ENCODE data around the gene CHRNA4.
"Not testable (repeated sequence)": the region's sequence is repeated elsewhere in the genome, so short reads cannot be mapped to it uniquely, and the experiment has no call there.

Gene CHRNA4

DNA sequence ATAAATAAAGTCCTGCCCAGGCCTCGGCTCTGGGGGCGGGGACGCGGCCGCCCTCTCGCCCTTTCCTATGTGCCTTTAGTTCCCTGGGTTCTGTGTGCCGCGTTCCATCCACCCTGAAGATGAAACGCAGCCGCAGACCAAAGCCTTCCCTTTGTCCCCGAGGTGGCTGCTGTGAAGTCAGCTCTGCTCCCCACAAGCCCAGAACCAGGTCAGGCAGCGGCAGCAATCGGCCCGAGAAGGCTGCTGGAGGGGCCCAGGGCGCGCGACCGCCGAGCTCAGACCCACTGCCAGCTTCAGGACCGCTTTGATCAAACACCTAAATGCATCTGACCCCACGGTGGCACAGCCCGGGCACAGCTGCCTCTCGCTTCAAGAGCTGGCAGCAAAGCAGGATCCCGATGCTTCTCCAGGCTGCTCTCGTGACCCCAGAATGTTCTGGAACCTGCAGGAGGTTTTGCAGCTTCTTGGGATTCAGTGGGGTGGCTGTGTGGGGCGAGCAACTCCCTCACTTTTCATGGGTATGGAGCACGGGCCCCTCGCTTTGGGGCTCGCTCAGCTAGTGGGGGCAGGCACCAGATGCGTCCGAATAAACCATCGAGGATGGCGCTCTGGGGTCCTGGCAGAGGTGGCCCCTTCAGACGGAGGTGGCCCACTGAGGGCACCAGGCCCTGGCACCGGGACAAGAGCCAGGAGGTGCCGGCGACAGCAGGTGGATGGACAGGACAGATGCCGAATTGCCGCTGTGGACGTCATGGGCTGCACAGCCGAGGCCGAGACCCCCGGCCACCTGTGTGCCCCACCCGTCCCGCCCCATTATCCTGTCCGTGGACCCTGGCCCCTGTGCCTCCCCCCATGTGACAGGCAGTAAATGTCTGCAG is 13.0 kb downstream of the CHRNA4 start:
- no peak for DNase-seq

- no peak for DNase-seq
Measured at GRCh38 chr20:63347081-63347741, 13.9 kb downstream of the CHRNA4 start.

- no peak for DNase-seq
Measured at GRCh38 chr20:63346131-63347080, 14.7 kb downstream of the CHRNA4 start.

DNA sequence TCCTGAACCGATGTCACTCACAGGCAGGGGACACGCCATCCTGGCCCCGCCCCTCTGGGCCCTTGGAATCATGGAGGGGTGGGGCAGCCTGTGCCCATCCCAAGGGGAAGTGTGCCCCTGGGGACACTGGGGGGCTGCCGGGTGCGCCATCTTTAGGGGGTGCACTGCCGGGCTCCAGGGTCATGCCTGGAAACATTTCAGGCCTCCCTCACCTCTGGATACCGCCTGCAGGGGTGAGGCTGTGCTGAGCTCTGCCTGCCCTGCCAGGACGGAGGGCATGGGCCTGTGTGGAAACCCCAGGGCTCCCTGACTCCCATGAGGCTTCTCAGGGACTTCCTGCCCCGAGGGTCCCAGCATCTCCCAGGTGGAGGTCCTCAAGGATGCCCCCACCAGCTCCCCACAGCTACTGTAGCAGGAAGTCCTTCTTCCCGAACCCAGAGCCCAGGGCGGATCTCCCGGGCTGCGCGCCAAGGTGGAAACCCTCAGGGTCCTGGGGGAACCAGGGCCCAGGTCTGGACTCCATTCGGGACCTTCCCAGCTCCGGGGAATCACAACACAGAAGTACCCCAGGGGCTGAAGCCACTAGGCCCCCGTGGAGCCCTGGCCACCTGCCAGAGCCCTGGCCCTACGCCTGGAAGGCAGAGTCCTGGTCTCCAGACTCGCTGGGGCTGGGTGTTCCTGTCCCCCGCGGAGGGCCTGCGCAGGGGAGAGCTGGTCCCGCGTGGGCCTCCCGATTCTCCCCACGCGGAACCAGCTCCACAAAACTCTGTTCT is 15.6 kb downstream of the CHRNA4 start:
- DNase-seq, result no peak

DNA sequence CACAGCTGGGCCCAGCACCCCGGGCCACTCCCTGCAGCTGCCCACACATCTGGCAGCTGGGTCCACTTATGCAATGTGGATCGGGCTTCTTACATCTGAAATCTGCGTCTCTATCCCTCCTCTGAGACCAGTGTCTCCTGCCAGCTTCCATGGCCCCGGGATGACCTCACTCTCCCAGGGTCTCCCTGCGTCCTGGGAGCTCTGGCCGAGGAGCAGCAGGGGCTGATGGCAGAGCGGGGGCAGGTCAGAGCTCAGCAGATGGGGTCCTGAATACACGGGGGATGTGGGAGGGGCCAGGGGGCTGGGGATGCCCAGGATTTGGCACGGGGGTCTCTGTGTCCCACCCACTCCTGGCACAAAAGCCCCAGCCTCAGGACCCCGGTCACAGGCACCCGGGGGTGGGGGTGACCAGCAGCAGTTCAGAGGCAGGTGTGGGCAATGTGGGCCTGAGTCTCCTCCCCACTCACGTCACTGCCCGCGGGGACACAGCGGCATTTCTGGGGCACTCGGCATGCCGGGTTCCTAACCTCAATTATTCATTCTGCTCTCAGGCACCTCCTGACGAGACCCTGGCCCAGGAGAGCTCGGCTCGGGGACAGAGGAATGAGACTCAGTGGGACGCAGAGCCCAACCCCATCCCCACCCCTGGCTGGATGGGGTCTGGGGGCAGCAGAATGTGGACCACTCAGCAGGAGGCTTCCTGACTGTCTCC is 16.4 kb downstream of the CHRNA4 start:
- DNase-seq, result no peak

GRCh38 chr20:63343460-63344445 is 17.4 kb downstream of the CHRNA4 start:
- no peak for DNase-seq

DNA sequence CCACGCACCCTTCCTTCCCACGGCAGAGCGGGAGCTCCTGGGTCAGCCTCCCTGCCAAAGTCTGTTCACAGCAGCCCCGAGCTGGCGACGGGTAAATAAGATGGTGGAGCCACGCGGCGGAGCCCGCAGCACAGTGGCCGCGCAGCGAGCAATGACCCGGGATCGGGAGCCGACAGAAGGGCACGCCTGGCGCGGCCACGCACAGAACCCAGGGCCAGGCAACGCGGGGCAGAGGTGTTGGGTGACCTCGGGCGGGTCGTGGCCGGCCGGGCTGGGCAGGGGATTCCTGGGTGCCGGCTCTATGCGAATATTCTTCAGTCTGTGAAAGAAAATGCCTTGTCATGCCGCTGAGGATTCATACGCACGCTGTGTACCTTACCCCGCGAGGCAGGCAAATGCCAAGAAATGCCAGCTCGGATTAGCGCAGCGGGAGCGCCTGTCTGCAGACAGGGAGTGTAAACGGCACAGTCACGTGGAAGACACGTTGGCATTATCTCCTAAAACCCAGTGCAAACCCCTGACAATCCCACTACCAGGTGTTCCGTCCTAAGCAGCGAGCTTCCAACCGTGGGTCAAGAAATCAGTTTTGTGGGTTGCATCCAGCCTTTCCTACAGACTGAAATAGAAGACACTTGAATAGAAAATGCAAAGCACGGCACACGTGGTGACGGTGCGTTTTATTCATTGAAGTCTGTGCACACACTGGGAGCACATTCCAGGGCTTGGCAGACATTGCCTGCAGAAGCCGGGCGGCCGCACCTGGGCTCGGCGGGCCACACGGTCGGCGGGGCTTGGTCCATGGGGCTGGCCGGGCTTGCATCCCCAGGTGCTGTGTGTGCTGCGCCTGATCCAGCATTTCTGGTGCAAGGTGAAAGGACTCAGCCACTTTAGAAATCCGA is 18.3 kb downstream of the CHRNA4 start:
- no peak for DNase-seq

- not testable (repeated sequence) for DNase-seq
Measured at GRCh38 chr20:63340158-63340688, 20.9 kb downstream of the CHRNA4 start.

DNA sequence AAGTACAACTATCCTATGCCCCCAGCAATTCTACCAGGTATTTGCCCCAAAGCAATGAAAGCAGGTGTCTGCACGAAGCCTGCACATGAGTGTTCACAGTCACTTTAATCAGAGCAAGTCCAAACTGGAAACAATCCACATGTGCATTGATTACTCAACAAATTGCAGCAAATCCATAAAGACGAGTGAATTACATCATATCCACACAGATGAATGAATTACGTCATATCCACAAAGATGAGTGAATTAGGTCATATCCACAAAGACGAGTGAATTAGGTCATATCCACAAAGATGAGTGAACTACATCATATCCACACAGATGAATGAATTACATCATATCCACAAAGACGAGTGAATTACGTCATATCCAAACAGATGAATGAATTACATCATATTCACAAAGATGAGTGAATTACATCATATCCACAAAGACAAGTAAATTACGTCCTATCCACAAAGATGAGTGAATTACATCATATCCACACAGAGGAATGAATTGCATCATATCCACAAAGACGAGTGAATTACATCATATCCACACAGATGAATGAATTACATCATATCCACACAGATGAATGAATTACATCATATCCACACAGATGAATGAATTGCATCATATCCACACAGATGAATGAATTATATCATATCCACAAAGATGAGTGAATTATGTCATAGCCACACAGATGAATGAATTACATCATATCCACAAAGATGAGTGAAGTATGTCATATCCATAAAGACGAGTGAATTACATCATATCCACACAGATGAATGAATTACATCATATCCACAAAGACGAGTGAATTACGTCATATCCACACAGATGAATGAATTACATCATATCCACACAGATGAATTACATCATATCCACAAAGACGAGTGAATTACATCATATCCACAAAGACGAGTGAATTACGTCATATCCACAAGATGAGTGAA is 21.7 kb downstream of the CHRNA4 start:
- DNase-seq, result not testable (repeated sequence)

- DNase-seq, result no peak
Measured at GRCh38 chr20:63337786-63338420, 23.2 kb downstream of the CHRNA4 start.

GRCh38 chr20:63336232-63336752 is 24.9 kb downstream of the CHRNA4 start:
- no peak for DNase-seq

GRCh38 chr20:63335711-63336110 is 25.4 kb downstream of the CHRNA4 start:
- DNase-seq, result no peak

DNA sequence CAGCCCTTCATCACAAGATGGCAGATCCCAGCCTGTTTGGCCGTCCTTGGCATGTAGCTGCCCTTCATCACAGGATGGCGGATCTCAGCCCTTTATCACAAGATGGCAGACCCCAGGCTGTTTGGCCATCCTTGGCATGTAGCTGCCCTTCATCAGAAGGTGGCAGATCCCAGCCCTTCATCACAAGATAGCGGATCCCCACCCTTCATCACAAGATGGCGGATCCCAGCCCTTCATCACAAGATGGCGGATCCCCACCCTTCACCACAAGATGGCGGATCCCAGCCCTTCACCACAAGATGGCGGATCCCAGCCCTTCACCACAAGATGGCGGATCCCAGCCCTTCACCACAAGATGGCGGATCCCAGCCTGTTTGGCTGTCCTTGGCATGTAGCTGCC is 26.1 kb downstream of the CHRNA4 start:
- not testable (repeated sequence) for DNase-seq

GRCh38 chr20:63334356-63334755 is 26.8 kb downstream of the CHRNA4 start:
- DNase-seq, result no peak

DNA sequence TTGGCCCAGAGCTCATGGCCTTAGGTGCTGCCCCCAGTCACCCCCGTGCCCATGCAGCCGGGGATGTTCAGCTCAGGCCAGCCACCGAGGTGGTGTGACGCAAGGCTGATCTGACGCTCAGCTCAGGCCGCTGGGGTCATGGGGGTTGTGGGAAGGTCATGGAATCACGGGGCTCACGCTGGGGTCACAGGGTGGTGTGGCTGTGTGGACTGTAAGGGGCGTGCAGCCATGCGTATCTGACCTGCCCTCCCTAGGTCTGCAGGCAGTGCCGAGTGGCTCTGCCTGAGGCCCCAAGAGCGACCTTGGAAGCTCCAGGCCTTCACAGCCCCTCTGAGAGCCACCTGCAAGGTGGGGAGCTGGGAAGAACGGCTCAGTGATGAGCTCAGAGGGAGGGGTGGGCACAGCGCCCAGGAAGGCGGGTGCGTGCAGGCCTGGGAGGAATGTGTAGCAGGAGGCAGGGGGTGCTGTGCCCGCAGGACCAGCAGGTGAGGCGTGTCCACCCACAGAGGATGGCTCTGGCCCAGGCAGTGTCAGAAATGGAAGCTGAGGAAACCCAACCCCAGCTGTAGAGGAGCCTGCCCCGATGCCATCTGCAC is 27.8 kb downstream of the CHRNA4 start:
- DNase-seq, result no peak

DNA sequence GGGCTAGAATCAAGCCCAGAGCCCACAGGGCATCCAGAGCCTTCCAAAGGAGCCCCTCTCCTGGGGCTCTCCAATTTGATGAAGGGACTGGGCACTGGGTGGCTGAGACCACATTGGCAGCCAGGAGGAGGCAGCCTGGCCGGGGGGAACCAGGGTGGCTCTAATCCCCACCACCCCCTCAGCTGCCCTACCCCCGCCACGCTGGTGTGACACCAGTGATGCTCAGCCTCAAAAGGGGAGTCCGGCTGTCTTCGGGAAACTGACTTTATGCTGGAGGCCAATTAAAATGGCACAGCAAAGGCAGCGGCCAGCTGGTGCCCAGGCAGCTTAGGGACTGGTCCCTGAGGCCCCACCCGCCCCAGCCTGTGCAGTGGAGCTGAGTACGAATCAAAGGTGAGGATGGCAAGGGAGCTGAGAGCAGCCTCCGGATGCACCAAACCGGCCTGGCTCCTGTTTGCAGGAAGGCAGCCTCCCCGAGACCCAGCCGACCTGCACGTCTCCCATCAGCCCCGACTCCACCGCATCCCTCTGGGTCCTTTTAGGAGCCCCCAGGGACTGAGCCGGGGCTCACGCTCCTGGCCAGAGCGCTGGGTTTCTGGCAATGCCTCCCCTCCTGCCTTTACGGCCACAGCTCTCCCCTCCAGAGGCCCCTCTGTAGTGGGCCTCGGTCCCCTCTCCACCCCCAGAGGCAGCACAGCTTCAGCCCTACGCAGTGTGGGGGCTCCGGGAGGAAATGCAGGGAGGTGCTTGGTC is 28.5 kb downstream of the CHRNA4 start:
- DNase-seq, result no peak
